Chondrocyte (in vitro differentiated cells): ENCODE data around the gene FUS. TPM values are rescaled to one million over a fixed set of nuclear protein-coding genes. Genes with fewer than 3 reads are reported as not detected.
A peak's percentile ranks its signal among the peaks of the same experiment; 100 is the strongest.

Source experiments
- DNase-seq: peaks from one replicate; pipeline ENCODE4 v3.0.0; 2021; ENCODE audit warnings: mixed read lengths, low spot score
- H3K27ac Mint-ChIP-seq: one replicate; pipeline ENCODE4 v1.8.0; 2021; ENCODE audit warnings: mild to moderate bottlenecking, moderate library complexity, mixed read lengths; ENCODE audit not compliant: unreplicated experiment
- H3K27me3 Mint-ChIP-seq: 2 replicates; pipeline ENCODE4 v1.8.0; 2021; ENCODE audit warnings: low read depth, mixed read lengths
- H3K36me3 Mint-ChIP-seq: 2 replicates; pipeline ENCODE4 v1.8.0; 2021; ENCODE audit warnings: low read depth, mixed read lengths
- H3K4me1 Mint-ChIP-seq: 2 replicates; pipeline ENCODE4 v1.8.0; 2021; ENCODE audit warnings: low read depth, mild to moderate bottlenecking, mixed read lengths
- H3K4me3 Mint-ChIP-seq: one replicate; pipeline ENCODE4 v1.8.0; 2021; ENCODE audit warnings: mild to moderate bottlenecking, moderate library complexity, mixed read lengths; ENCODE audit not compliant: unreplicated experiment
- H3K9me3 Mint-ChIP-seq: 2 replicates; pipeline ENCODE4 v1.8.0; 2021; ENCODE audit warnings: low read depth, mixed read lengths
- CTCF ChIP-seq: fragments of 200-600 bp; sonication (generic); IDR thresholded peaks from 2 replicates; pipeline ENCODE4 v1.5.0; 2021; ENCODE audit warnings: antibody characterized with exemption, mild to moderate bottlenecking, moderate library complexity
- total RNA-seq: library from RNA; stranded (reverse); gene quantifications from 3 replicates; pipeline ENCODE4 v1.2.1, GENCODE V29; 2021

The FUS gene
- total RNA-seq, 1 donor from 2014 or later: 231 TPM

- Mint-ChIP-seq H3K27me3 (no peaks in the 10 kb centered on the region), H3K4me3 (no peak overlapping the region), H3K27ac (peak overlapping the region; percentile 27), H3K4me1 (peaks cover 15% of the 10 kb centered on the region), H3K9me3 (no peaks in the 10 kb centered on the region), H3K36me3 (peaks cover 85% of the 10 kb centered on the region)
- TF ChIP-seq CTCF: no peak
- no peak for DNase-seq
Observed at GRCh38 chr16:31190061-31190460, 10.1 kb downstream of the FUS start.

DNA sequence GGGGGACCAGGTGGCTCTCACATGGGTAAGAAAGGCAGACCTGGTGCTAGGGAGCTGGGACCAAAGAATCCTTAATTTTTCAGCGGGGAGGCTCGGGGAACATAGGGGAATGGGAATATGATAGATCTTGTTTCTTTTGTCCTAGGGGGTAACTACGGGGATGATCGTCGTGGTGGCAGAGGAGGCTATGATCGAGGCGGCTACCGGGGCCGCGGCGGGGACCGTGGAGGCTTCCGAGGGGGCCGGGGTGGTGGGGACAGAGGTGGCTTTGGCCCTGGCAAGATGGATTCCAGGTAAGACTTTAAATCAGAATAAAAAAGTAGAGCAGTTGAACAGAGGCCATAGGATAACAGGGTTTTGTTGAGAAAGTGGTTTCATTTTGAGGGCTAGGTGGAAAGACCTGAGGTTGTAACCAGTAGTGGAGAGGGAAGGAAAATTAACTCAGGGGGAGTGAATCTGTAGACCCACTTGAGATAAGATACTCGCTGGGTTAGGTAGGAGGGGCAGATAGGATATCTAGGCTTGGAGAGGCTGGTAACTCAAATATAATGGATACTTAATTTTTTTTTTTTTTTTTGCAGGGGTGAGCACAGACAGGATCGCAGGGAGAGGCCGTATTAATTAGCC is 11.0 kb downstream of the FUS start:
- Mint-ChIP-seq H3K9me3 (no peaks in the 10 kb centered on the region), H3K27me3 (no peaks in the 10 kb centered on the region), H3K36me3 (peaks cover 80% of the 10 kb centered on the region), H3K27ac (no peak overlapping the region), H3K4me1 (peaks cover 9% of the 10 kb centered on the region), H3K4me3 (no peak overlapping the region)
- no peak for DNase-seq
- TF ChIP-seq CTCF: no peak

DNA sequence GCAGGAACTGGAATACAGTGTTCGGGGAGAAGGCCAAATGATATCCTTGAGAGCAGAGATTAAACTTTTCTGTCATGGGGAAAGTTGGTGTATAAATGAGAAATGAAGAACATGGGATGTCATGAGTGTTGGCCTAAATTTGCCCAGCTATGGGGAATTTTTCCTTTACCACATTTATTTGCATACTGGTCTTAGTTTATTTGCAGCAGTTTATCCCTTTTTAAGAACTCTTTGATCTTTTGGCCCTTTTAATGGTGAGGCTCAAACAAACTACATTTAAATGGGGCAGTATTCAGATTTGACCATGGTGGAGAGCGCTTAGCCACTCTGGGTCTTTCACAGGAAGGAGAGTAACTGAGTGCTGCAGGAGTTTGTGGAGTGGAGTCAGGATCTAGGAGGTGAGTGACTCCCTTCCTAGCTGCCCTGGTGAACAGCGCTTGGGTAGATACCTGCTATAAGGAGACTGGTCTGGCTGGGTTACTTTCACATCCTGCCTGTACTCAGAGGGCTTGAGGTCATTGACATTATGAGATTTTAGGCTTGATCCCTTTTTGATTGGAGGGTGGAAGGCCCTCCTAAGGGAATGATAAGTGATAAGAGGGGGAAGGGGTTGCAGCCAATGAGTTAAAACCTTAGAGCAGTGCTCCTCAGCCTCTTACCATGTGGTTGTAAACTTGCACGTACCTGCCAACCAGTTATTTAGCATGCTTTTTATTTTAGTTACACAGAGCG is 11.9 kb downstream of the FUS start:
- DNase-seq: no peak
- no peak overlapping the region for H3K27ac Mint-ChIP-seq
- H3K27me3 Mint-ChIP-seq: no peaks in the 10 kb centered on the region
- H3K4me1 Mint-ChIP-seq: peaks cover 4% of the 10 kb centered on the region
- no peaks in the 10 kb centered on the region for H3K9me3 Mint-ChIP-seq
- no peak for TF ChIP-seq CTCF
- no peak overlapping the region for H3K4me3 Mint-ChIP-seq
- H3K36me3 Mint-ChIP-seq: peaks cover 75% of the 10 kb centered on the region

GRCh38 chr16:31192856-31193642 is 13.1 kb downstream of the FUS start:
- peaks cover 64% of the 10 kb centered on the region for H3K36me3 Mint-ChIP-seq
- H3K27me3 Mint-ChIP-seq: no peaks in the 10 kb centered on the region
- TF ChIP-seq CTCF: no peak
- no peak overlapping the region for H3K27ac Mint-ChIP-seq
- no peak for DNase-seq
- H3K4me3 Mint-ChIP-seq: no peak overlapping the region
- peaks cover 4% of the 10 kb centered on the region for H3K4me1 Mint-ChIP-seq
- H3K9me3 Mint-ChIP-seq: no peaks in the 10 kb centered on the region

DNA sequence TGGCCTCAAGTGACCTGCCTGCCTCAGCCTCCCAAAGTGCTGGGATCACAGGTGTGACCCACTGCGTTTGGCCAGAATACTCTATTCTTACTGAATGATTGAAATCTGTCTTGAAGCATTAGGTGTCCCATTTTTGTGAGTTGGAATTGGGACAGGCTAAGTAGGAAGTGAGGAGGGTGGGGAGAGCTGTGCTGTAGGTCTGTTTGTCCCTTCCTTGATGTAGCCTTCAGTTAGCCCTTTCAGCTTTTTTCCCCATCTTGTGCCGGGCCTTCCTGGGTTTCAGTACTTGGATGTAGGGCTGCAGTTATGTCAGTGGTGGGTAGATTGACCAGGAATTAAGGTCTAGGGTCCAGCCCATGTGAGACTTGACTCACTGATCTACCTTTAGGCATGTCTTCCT is 13.9 kb downstream of the FUS start:
- peaks cover 8% of the 10 kb centered on the region for H3K4me1 Mint-ChIP-seq
- no peaks in the 10 kb centered on the region for H3K9me3 Mint-ChIP-seq
- H3K27ac Mint-ChIP-seq: no peak overlapping the region
- no peaks in the 10 kb centered on the region for H3K27me3 Mint-ChIP-seq
- H3K36me3 Mint-ChIP-seq: peaks cover 55% of the 10 kb centered on the region
- no peak overlapping the region for H3K4me3 Mint-ChIP-seq
- no peak for DNase-seq
- TF ChIP-seq CTCF: no peak
